ENCODE results near the gene ATP2B2.

ATP2B2 gene

GRCh38 chr3:10505050-10505790, at the start of gene ATP2B2:
Gene ATP2B2, minus strand, starts transcription at chr3:10505586. Its CDS starts 56,043 bp downstream, at chr3:10449543.
- Mint-ChIP-seq H3K27ac (no peak within 1 kb of the TSS), H3K4me3 (peak within 1 kb of the TSS; percentile 61), H3K9me3 (ENCODE audit: low read depth) (no peaks in the 10 kb centered on the region), H3K36me3 (no peaks in the 10 kb centered on the region), H3K27me3 (peaks cover 1% of the 10 kb centered on the region), H3K4me1 (ENCODE audit: low read depth) (peaks cover 3% of the 10 kb centered on the region)

DNA sequence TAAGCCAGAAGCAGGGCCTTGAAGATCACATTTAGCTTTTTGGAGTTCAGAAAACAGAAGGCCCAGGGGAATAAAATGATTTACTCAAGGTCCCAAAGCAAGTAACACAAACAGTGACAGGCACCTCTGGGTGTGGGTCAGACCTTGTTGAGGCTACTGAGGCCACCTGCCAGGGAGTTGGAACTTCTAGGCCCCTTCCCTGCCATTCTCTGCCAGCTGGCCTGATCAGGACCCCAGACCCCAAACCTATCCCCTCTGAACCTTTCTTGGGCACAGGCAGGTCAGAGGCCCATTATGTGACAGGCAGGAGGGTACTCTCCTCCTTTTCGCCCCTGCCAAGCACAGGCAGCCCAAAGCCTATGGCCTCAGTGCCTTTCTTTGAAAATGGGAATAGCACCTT, 49.4 kb upstream of the ATP2B2 start:
- Mint-ChIP-seq H3K36me3 (no peaks in the 10 kb centered on the region), H3K4me3 (no peak overlapping the region), H3K27me3 (peaks cover 3% of the 10 kb centered on the region), H3K27ac (no peak overlapping the region), H3K4me1 (ENCODE audit: low read depth) (peaks cover 25% of the 10 kb centered on the region), H3K9me3 (ENCODE audit: low read depth) (no peaks in the 10 kb centered on the region)

GRCh38 chr3:10554236-10554611, 48.8 kb upstream of the ATP2B2 start:
- H3K4me1 Mint-ChIP-seq (ENCODE audit: low read depth): peaks cover 30% of the 10 kb centered on the region
- H3K27me3 Mint-ChIP-seq: peaks cover 2% of the 10 kb centered on the region
- no peaks in the 10 kb centered on the region for H3K9me3 Mint-ChIP-seq (ENCODE audit: low read depth)
- no peak overlapping the region for H3K4me3 Mint-ChIP-seq
- H3K36me3 Mint-ChIP-seq: no peaks in the 10 kb centered on the region
- H3K27ac Mint-ChIP-seq: no peak overlapping the region

DNA sequence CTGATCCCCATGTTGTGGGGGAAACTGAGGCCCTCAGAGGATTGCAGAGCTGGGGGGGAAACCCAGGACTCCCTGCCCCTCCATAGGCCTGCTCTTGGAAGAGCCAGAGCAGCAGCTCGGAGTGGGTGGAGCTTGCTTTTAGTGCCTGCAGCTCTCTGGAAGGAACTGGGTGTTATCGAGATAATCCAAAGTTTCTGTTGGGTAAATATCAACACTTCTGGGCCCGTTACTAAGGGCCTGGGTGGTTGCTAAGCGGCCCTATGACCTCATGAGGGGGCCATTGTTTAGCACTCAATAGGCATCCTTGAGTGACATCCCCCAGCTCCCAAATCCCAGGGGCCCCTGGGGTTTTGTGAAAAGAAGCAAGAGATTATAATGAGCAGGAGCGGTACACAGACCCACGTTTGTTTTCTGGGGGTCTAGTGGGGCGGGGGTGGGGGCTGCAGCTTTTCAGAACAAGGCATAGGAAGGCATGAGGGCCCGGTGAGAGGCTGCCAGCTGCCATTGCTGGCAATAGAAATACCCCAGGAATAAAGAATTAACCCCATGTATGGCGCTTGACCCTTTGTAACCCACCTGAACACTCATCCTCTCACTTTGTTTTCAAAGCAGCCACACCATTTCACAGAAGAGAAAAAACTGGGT, 48.3 kb upstream of the ATP2B2 start:
- peaks cover 36% of the 10 kb centered on the region for H3K4me1 Mint-ChIP-seq (ENCODE audit: low read depth)
- H3K4me3 Mint-ChIP-seq: no peak overlapping the region
- no peaks in the 10 kb centered on the region for H3K36me3 Mint-ChIP-seq
- no peaks in the 10 kb centered on the region for H3K27me3 Mint-ChIP-seq
- H3K9me3 Mint-ChIP-seq (ENCODE audit: low read depth): no peaks in the 10 kb centered on the region
- no peak overlapping the region for H3K27ac Mint-ChIP-seq

DNA sequence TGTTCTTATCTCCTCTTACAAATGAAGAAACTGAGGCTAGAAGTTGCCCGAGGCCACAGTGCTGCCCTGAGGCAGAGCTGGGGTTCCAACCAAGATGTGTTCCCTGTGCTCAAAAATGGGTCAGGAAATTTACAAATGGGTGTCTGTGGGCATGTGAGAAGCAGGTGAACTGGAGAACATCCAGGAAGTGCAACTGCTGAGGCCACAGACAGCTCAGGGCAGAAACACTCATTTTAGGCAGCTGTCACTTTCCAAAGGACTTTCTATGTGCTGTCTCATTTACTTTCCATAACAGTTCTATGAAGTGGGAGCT, 47.2 kb upstream of the ATP2B2 start:
- Mint-ChIP-seq H3K9me3 (ENCODE audit: low read depth) (no peaks in the 10 kb centered on the region), H3K27ac (no peak overlapping the region), H3K27me3 (no peaks in the 10 kb centered on the region), H3K36me3 (no peaks in the 10 kb centered on the region), H3K4me3 (peak overlapping the region; percentile 70), H3K4me1 (ENCODE audit: low read depth) (peaks cover 38% of the 10 kb centered on the region)

- H3K27ac Mint-ChIP-seq: no peak overlapping the region
- H3K4me3 Mint-ChIP-seq: peak overlapping the region; percentile 70
- peaks cover 37% of the 10 kb centered on the region for H3K4me1 Mint-ChIP-seq (ENCODE audit: low read depth)
- no peaks in the 10 kb centered on the region for H3K36me3 Mint-ChIP-seq
- H3K9me3 Mint-ChIP-seq (ENCODE audit: low read depth): no peaks in the 10 kb centered on the region
- H3K27me3 Mint-ChIP-seq: peaks cover 2% of the 10 kb centered on the region
Observed at GRCh38 chr3:10551821-10552630, 46.6 kb upstream of the ATP2B2 start.

DNA sequence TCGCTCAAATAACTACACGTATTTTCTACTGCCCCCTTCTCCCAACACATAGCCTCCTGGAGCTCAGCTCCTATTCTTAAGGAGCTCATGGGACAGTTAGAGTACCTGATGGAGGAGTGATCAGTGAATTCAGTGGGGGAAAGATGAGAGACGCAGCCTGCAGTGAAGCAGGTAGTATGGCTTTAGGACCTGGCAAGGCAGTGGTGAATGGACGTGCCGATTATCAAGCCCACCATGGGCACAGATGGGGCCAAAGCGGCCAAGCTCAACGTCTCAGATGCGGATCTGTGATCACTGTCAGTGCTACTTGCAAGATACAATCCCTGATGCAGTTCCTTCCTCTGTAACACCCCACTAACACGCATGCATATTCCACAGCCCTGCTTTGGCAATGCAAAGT, 45.8 kb upstream of the ATP2B2 start:
- H3K4me3 Mint-ChIP-seq: no peak overlapping the region
- no peaks in the 10 kb centered on the region for H3K36me3 Mint-ChIP-seq
- no peaks in the 10 kb centered on the region for H3K9me3 Mint-ChIP-seq (ENCODE audit: low read depth)
- peaks cover 2% of the 10 kb centered on the region for H3K27me3 Mint-ChIP-seq
- H3K27ac Mint-ChIP-seq: no peak overlapping the region
- H3K4me1 Mint-ChIP-seq (ENCODE audit: low read depth): peaks cover 37% of the 10 kb centered on the region

DNA sequence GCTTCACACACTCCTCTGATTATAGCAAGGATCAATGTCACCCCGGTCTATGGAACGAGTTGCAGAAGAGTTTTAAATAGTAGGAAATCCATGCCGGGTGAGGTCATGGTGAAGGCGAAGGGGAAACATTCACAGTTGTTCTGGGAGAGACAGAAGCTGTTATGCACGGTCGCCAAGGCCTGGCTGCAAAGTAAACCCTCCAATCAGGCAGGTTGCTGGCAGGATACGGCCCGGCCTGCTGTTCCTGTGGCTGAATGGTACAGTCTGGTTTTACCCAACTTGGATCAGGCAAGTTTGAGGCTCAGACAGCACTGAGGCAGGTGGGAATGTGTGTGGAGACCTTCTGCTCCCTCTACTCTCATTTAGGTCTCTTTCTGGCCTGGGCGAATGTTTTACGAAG, 45.3 kb upstream of the ATP2B2 start:
- no peak overlapping the region for H3K4me3 Mint-ChIP-seq
- no peaks in the 10 kb centered on the region for H3K9me3 Mint-ChIP-seq (ENCODE audit: low read depth)
- no peak overlapping the region for H3K27ac Mint-ChIP-seq
- peaks cover 2% of the 10 kb centered on the region for H3K27me3 Mint-ChIP-seq
- peaks cover 37% of the 10 kb centered on the region for H3K4me1 Mint-ChIP-seq (ENCODE audit: low read depth)
- no peaks in the 10 kb centered on the region for H3K36me3 Mint-ChIP-seq

GRCh38 chr3:10549617-10550230, 44.3 kb upstream of the ATP2B2 start:
- Mint-ChIP-seq H3K4me3 (no peak overlapping the region), H3K4me1 (ENCODE audit: low read depth) (peaks cover 37% of the 10 kb centered on the region)

GRCh38 chr3:10548992-10549391, 43.6 kb upstream of the ATP2B2 start:
- Mint-ChIP-seq H3K27ac (peak overlapping the region; percentile 46), H3K4me1 (ENCODE audit: low read depth) (peaks cover 37% of the 10 kb centered on the region)

More at GRCh38 chr3:10549617-10550230, 44.3 kb upstream of the ATP2B2 start:
- H3K27ac Mint-ChIP-seq: no peak overlapping the region
- H3K27me3 Mint-ChIP-seq: peaks cover 2% of the 10 kb centered on the region
- H3K36me3 Mint-ChIP-seq: no peaks in the 10 kb centered on the region
- no peaks in the 10 kb centered on the region for H3K9me3 Mint-ChIP-seq (ENCODE audit: low read depth)

GRCh38 chr3:10547841-10548783, 42.7 kb upstream of the ATP2B2 start:
- Mint-ChIP-seq H3K4me3 (no peak overlapping the region), H3K27me3 (peaks cover 2% of the 10 kb centered on the region), H3K9me3 (ENCODE audit: low read depth) (peaks cover 2% of the 10 kb centered on the region), H3K36me3 (no peaks in the 10 kb centered on the region), H3K4me1 (ENCODE audit: low read depth) (peaks cover 37% of the 10 kb centered on the region), H3K27ac (no peak overlapping the region)

More at GRCh38 chr3:10548992-10549391, 43.6 kb upstream of the ATP2B2 start:
- H3K27me3 Mint-ChIP-seq: peaks cover 2% of the 10 kb centered on the region
- no peaks in the 10 kb centered on the region for H3K9me3 Mint-ChIP-seq (ENCODE audit: low read depth)
- no peaks in the 10 kb centered on the region for H3K36me3 Mint-ChIP-seq
- no peak overlapping the region for H3K4me3 Mint-ChIP-seq

- no peak overlapping the region for H3K4me3 Mint-ChIP-seq
- H3K27ac Mint-ChIP-seq: no peak overlapping the region
- H3K9me3 Mint-ChIP-seq (ENCODE audit: low read depth): peaks cover 6% of the 10 kb centered on the region
- peaks cover 2% of the 10 kb centered on the region for H3K27me3 Mint-ChIP-seq
- peaks cover 32% of the 10 kb centered on the region for H3K4me1 Mint-ChIP-seq (ENCODE audit: low read depth)
- H3K36me3 Mint-ChIP-seq: peaks cover 4% of the 10 kb centered on the region
Observed at GRCh38 chr3:10547413-10547812, 42.0 kb upstream of the ATP2B2 start.

- Mint-ChIP-seq H3K9me3 (ENCODE audit: low read depth) (peaks cover 9% of the 10 kb centered on the region), H3K36me3 (peaks cover 4% of the 10 kb centered on the region), H3K4me3 (no peak overlapping the region), H3K27ac (no peak overlapping the region), H3K27me3 (peaks cover 2% of the 10 kb centered on the region), H3K4me1 (ENCODE audit: low read depth) (peaks cover 26% of the 10 kb centered on the region)
Observed at GRCh38 chr3:10546820-10547263, 41.5 kb upstream of the ATP2B2 start.

GRCh38 chr3:10546181-10546624, 40.8 kb upstream of the ATP2B2 start:
- Mint-ChIP-seq H3K4me3 (no peak overlapping the region), H3K27me3 (peaks cover 2% of the 10 kb centered on the region), H3K9me3 (ENCODE audit: low read depth) (peaks cover 13% of the 10 kb centered on the region), H3K36me3 (peaks cover 4% of the 10 kb centered on the region), H3K4me1 (ENCODE audit: low read depth) (peaks cover 20% of the 10 kb centered on the region), H3K27ac (no peak overlapping the region)

Data from activated naive CD8-positive, alpha-beta T cell (primary cell).